Liver (tissue), 9 donors: ENCODE results near the gene DCAF5. TPM values are rescaled to one million over a fixed set of nuclear protein-coding genes. Genes with fewer than 3 reads are reported as not detected.

Experiments
- DNase-seq: peaks from one replicate; pipeline ENCODE4 v3.0.0-alpha.2; 2017; ENCODE audit warnings: low spot score
- H3K27ac ChIP-seq, 2 donors: one replicate each; pipeline ENCODE4 v1.7.0; 2013; ENCODE audit warnings: inconsistent platforms in 2 of 2, low read length in 2 of 2, control low read depth in 1 of 2, low read depth in 1 of 2, mild to moderate bottlenecking in 1 of 2
- H3K27me3 ChIP-seq, 4 donors: one replicate each; pipeline versions ENCODE4 v1.6.1 to v1.7.0; 2013; ENCODE audit warnings: low read length in 3 of 4, inconsistent platforms in 1 of 4, mild to moderate bottlenecking in 1 of 4, moderate library complexity in 1 of 4; ENCODE audit not compliant: control insufficient read depth in 4 of 4, insufficient read depth in 4 of 4
- H3K36me3 ChIP-seq, 4 donors: one replicate each; pipeline versions ENCODE4 v1.6.1 to v1.7.0; 2013; ENCODE audit warnings: low read length in 3 of 4, mild to moderate bottlenecking in 3 of 4, low read depth in 1 of 4, moderate library complexity in 1 of 4; ENCODE audit not compliant: control insufficient read depth in 4 of 4, insufficient read depth in 3 of 4
- H3K4me1 ChIP-seq, 4 donors: one replicate each; pipeline versions ENCODE4 v1.6.1 to v1.7.0; 2013; ENCODE audit warnings: low read length in 3 of 4, mild to moderate bottlenecking in 3 of 4, moderate library complexity in 1 of 4; ENCODE audit not compliant: control insufficient read depth in 4 of 4, insufficient read depth in 4 of 4
- H3K4me3 ChIP-seq, 3 donors: one replicate each; pipeline versions ENCODE4 v1.6.1 to v1.7.0; 2013; ENCODE audit warnings: low read length in 3 of 3, control low read depth in 1 of 3, low read depth in 1 of 3, mild to moderate bottlenecking in 1 of 3
- H3K9ac ChIP-seq, 2 donors: one replicate each; pipeline ENCODE4 v1.7.0; 2013; ENCODE audit warnings: low read length in 2 of 2, mild to moderate bottlenecking in 2 of 2, moderate library complexity in 2 of 2, control low read depth in 1 of 2, low read depth in 1 of 2
- H3K9me3 ChIP-seq, 4 donors: one replicate each; pipeline versions ENCODE4 v1.6.1 to v1.7.0; 2013; ENCODE audit warnings: low read length in 3 of 4; ENCODE audit not compliant: control insufficient read depth in 4 of 4
- ATF3 ChIP-seq: IDR thresholded peaks from 2 replicates; pipeline ENCODE4 v1.6.1; 2016; ENCODE audit warnings: antibody characterized with exemption
- CTCF ChIP-seq: fragments of 150-350 bp; IDR thresholded peaks from 2 replicates; pipeline ENCODE4 v1.5.1; 2017; ENCODE audit warnings: improper control_type of control experiment, low read depth, low read length; ENCODE audit not compliant: missing input control
- EGR1 ChIP-seq, 2 donors: IDR thresholded peaks; 2 replicates each; pipeline ENCODE4 v1.6.1; 2016 to 2018; ENCODE audit warnings: antibody characterized with exemption in 2 of 2, low read depth in 2 of 2
- FOXA1 ChIP-seq: IDR thresholded peaks from 2 replicates; pipeline ENCODE4 v1.6.1; 2016; ENCODE audit warnings: antibody characterized with exemption
- FOXA2 ChIP-seq: IDR thresholded peaks from 2 replicates; pipeline ENCODE4 v1.6.1; 2016; ENCODE audit warnings: antibody characterized with exemption
- GABPA ChIP-seq, 2 donors: IDR thresholded peaks in 1 of 2; conservative IDR thresholded peaks in 1 of 2; 2 replicates each; pipeline ENCODE4 v1.6.1; 2016; ENCODE audit warnings: antibody characterized with exemption in 2 of 2, mild to moderate bottlenecking in 1 of 2, moderate library complexity in 1 of 2
- HNF4A ChIP-seq, 2 donors: conservative IDR thresholded peaks; 2 replicates each; pipeline ENCODE4 v1.6.1; 2016; ENCODE audit warnings: antibody characterized with exemption in 2 of 2, mild to moderate bottlenecking in 2 of 2
- HNF4G ChIP-seq: IDR thresholded peaks from 2 replicates; pipeline ENCODE4 v1.6.1; 2016; ENCODE audit warnings: antibody characterized with exemption
- JUND ChIP-seq, 2 donors: IDR thresholded peaks; 2 replicates each; pipeline ENCODE4 v1.6.1; 2016; ENCODE audit warnings: antibody characterized with exemption in 2 of 2
- MAX ChIP-seq: IDR thresholded peaks from 2 replicates; pipeline ENCODE4 v1.6.1; 2016; ENCODE audit warnings: antibody characterized with exemption
- NR2F2 ChIP-seq: IDR thresholded peaks from 2 replicates; pipeline ENCODE4 v1.6.1; 2016; ENCODE audit warnings: antibody characterized with exemption
- RAD21 ChIP-seq, 2 donors: IDR thresholded peaks; 2 replicates each; pipeline ENCODE4 v1.6.1; 2016; ENCODE audit warnings: antibody characterized with exemption in 2 of 2, mild to moderate bottlenecking in 2 of 2
- REST ChIP-seq: IDR thresholded peaks from 2 replicates; pipeline ENCODE4 v1.6.1; 2016; ENCODE audit warnings: antibody characterized with exemption, mild to moderate bottlenecking
- RXRA ChIP-seq, 2 donors: IDR thresholded peaks; 2 replicates each; pipeline ENCODE4 v1.6.1; 2017 to 2018; ENCODE audit warnings: antibody characterized with exemption in 2 of 2, mild to moderate bottlenecking in 1 of 2
- SP1 ChIP-seq: IDR thresholded peaks from 2 replicates; pipeline ENCODE4 v1.6.1; 2018; ENCODE audit warnings: antibody characterized with exemption, mild to moderate bottlenecking
- TAF1 ChIP-seq: conservative IDR thresholded peaks from 2 replicates; pipeline ENCODE4 v1.6.1; 2016; ENCODE audit warnings: antibody characterized with exemption, mild to moderate bottlenecking
- YY1 ChIP-seq: IDR thresholded peaks from 2 replicates; pipeline ENCODE4 v1.6.1; 2016; ENCODE audit warnings: antibody characterized with exemption, mild to moderate bottlenecking
- ZBTB33 ChIP-seq: IDR thresholded peaks from 2 replicates; pipeline ENCODE4 v1.6.1; 2016; ENCODE audit warnings: antibody characterized with exemption
- WGBS: extraction: QIAGEN DNeasy Blood & Tissue Kit; methylation state at CpG from one replicate; pipeline ENCODE4 v1.1.7; 2013; 5-methylcytosine and 5-hydroxymethylcytosine counted together
- polyA plus RNA-seq, 2 donors: library from polyadenylated mRNA; stranded (reverse) in 1 of 2; unstranded in 1 of 2; fragments of 200-250 nt in 1 of 2; fragments of >200 nt in 1 of 2; fragmentation: Nextera tagmentation in 1 of 2; extraction: Ambion mirVana in 1 of 2; gene quantifications; one replicate each; pipeline versions ENCODE4 v1.2.1 to v1.2.3, GENCODE V29; 2013 to 2015
- total RNA-seq, 2 donors: library from RNA; depleted of rRNA; stranded (reverse); fragments of >200 nt; gene quantifications; one replicate each; pipeline ENCODE4 v1.2.3, GENCODE V29; 2014
- donor health status: healthy.
- donor health status: healthy.
- donor health status: healthy.
- donor health status: healthy.
- donor health status: healthy.

Gene DCAF5
- total and polyA plus RNA-seq, 4 donors: 12.9 to 18.1 (median 14.5) TPM

- no peak overlapping the region for H3K27ac ChIP-seq
- H3K9ac ChIP-seq: no peak overlapping the region
- WGBS: 35% methylated on average over 3 of the region's 3 CpGs
- H3K36me3 ChIP-seq: no peaks in the 10 kb centered on the region
- no peak overlapping the region for H3K4me3 ChIP-seq
- H3K9me3 ChIP-seq: no peaks in the 10 kb centered on the region
- peak; percentile 51 to 60 for TF ChIP-seq RXRA (IDR thresholded peaks at IDR 0.05)
- TF ChIP-seq CTCF: peak; percentile 65
- no peak for TF ChIP-seq EGR1 (IDR thresholded peaks at IDR 0.05; ENCODE audit: low read depth in 2 of 2)
- peak; percentile 86 to 96 for TF ChIP-seq RAD21 (IDR thresholded peaks at IDR 0.05)
- no peak for TF ChIP-seq JUND (IDR thresholded peaks at IDR 0.05)
- TF ChIP-seq FOXA1: no peak
- no peak for TF ChIP-seq REST
- no peak for DNase-seq
- H3K27me3 ChIP-seq: no peaks in the 10 kb centered on the region
- H3K4me1 ChIP-seq: no peaks in the 10 kb centered on the region
Observed at GRCh38 chr14:69002069-69002468, 150.8 kb downstream of the DCAF5 start.

- no peaks in the 10 kb centered on the region for H3K36me3 ChIP-seq
- H3K27me3 ChIP-seq: no peaks in the 10 kb centered on the region
- H3K4me3 ChIP-seq: no peak overlapping the region
- no peak overlapping the region for H3K27ac ChIP-seq
- no peak for DNase-seq
- H3K9ac ChIP-seq: no peak overlapping the region
- H3K9me3 ChIP-seq: no peaks in the 10 kb centered on the region
- TF ChIP-seq FOXA1 (no peak), TAF1 (no peak), YY1 (no peak), RXRA (IDR thresholded peaks at IDR 0.05) (no peak), HNF4G (no peak), GABPA (IDR thresholded peaks at IDR 0.05 in 1 of 2, conservative IDR thresholded peaks at IDR 0.05 in 1 of 2) (no peak), ATF3 (no peak), ZBTB33 (no peak), RAD21 (IDR thresholded peaks at IDR 0.05) (no peak), HNF4A (conservative IDR thresholded peaks at IDR 0.05) (no peak), MAX (no peak), FOXA2 (no peak), EGR1 (IDR thresholded peaks at IDR 0.05; ENCODE audit: low read depth in 2 of 2) (no peak), CTCF (no peak), JUND (IDR thresholded peaks at IDR 0.05) (no peak), NR2F2 (no peak), REST (no peak), SP1 (no peak)
- no peaks in the 10 kb centered on the region for H3K4me1 ChIP-seq
- 92% methylated on average over 2 of the region's 2 CpGs for WGBS
Observed at GRCh38 chr14:69001375-69001774, 151.5 kb downstream of the DCAF5 start.
